IMR-90 (cell line): ENCODE measurements around the gene DAD1. TPM values are rescaled to one million over a fixed set of nuclear protein-coding genes. Genes with fewer than 3 reads are reported as not detected.

Source experiments
- ATAC-seq: fragments of 200-7000 bp; cut with Tn5 transposase; 2 replicates; pipeline ENCODE4 v1.9.1; 2020; ENCODE audit warnings: low read depth, mild to moderate bottlenecking, moderate library complexity
- BruUV-seq: library from RNA; stranded (reverse); fragments of 400-500 nt; replicated peaks from 2 replicates; lab custom pipeline; 2021; lab: Mats Ljungman, UMichigan
- CTCF ChIA-PET: fragments of 300-600 bp; formaldehyde crosslinking; extraction: SDS; loops from one replicate; lab custom pipeline; 2021; ENCODE audit warnings: antibody characterized with exemption; lab: Yijun Ruan, JAX
- POLR2A ChIA-PET: fragments of 300-600 bp; sonication (Branson Sonifier 250); formaldehyde crosslinking; loops from one replicate; lab custom pipeline; 2022; ENCODE audit warnings: antibody characterized with exemption; ENCODE audit not compliant: unreplicated experiment; lab: Charles Lee
- DNase-seq: peaks from one replicate; pipeline ENCODE4 v3.0.0; 2013
- H2AFZ ChIP-seq: replicated peaks from 2 replicates; pipeline ENCODE3; 2013; ENCODE audit warnings: low read length, mild to moderate bottlenecking; ENCODE audit not compliant: poor library complexity
- H2AK5ac ChIP-seq: 2 replicates; pipeline ENCODE4 v1.6.1; 2013; ENCODE audit warnings: low read depth, low read length, inconsistent platforms
- H2AK9ac ChIP-seq: replicated peaks from 2 replicates; pipeline ENCODE3; 2013; ENCODE audit warnings: mild to moderate bottlenecking, low read depth, low read length, moderate library complexity; ENCODE audit not compliant: poor library complexity
- H2BK120ac ChIP-seq: 2 replicates; pipeline ENCODE4 v1.6.1; 2013; ENCODE audit warnings: low read depth, low read length, inconsistent platforms
- H2BK15ac ChIP-seq: 3 replicates; pipeline ENCODE4 v1.6.1; 2013; ENCODE audit warnings: low read depth, low read length, inconsistent platforms
- H2BK20ac ChIP-seq: 2 replicates; pipeline ENCODE4 v1.6.1; 2013; ENCODE audit warnings: low read depth, mild to moderate bottlenecking, inconsistent platforms, low read length, moderate library complexity
- H2BK5ac ChIP-seq: 2 replicates; pipeline ENCODE4 v1.6.1; 2013; ENCODE audit warnings: mild to moderate bottlenecking, low read depth, low read length, inconsistent platforms; ENCODE audit not compliant: poor library complexity, severe bottlenecking
- H3K14ac ChIP-seq: replicated peaks from 2 replicates; pipeline ENCODE4 v1.6.1; 2013; ENCODE audit warnings: low read depth, low read length, inconsistent platforms
- H3K18ac ChIP-seq: 2 replicates; pipeline ENCODE4 v1.6.1; 2013; ENCODE audit warnings: low read depth, low read length, control low read depth
- H3K23ac ChIP-seq: 2 replicates; pipeline ENCODE4 v1.6.1; 2013; ENCODE audit warnings: low read depth, low read length, inconsistent platforms
- H3K27ac ChIP-seq: 2 replicates; pipeline ENCODE4 v1.5.1; 2013; ENCODE audit warnings: mild to moderate bottlenecking, control low read depth, low read length; ENCODE audit not compliant: insufficient read depth
- H3K27me3 ChIP-seq: 2 replicates; pipeline ENCODE4 v1.6.1; 2013; ENCODE audit warnings: low read length; ENCODE audit not compliant: control insufficient read depth, insufficient read depth
- H3K36me3 ChIP-seq: 2 replicates; pipeline ENCODE4 v1.6.1; 2013; ENCODE audit warnings: low read length, mixed read lengths; ENCODE audit not compliant: control insufficient read depth, insufficient read depth
- H3K4ac ChIP-seq: 2 replicates; pipeline ENCODE4 v1.6.1; 2013; ENCODE audit warnings: low read depth, low read length, inconsistent platforms
- H3K4me1 ChIP-seq: 2 replicates; pipeline ENCODE4 v1.6.1; 2013; ENCODE audit warnings: low read length, mixed read lengths; ENCODE audit not compliant: control insufficient read depth, insufficient read depth
- H3K4me2 ChIP-seq: 2 replicates; pipeline ENCODE4 v1.6.1; 2013; ENCODE audit warnings: low read depth, mild to moderate bottlenecking, control low read depth, low read length, moderate library complexity
- H3K4me3 ChIP-seq: 2 replicates; pipeline ENCODE4 v1.5.1; 2013; ENCODE audit warnings: low read depth, mild to moderate bottlenecking, control low read depth, low read length, moderate library complexity; ENCODE audit not compliant: insufficient read depth
- H3K56ac ChIP-seq: 2 replicates; pipeline ENCODE4 v1.6.1; 2013; ENCODE audit warnings: low read length, inconsistent platforms; ENCODE audit not compliant: insufficient read depth; ENCODE audit errors: extremely low read depth
- H3K79me1 ChIP-seq, 2 experiments: 2 replicates each; pipeline ENCODE4 v1.6.1; 2013; ENCODE audit warnings: low read length in 2 of 2, inconsistent platforms in 1 of 2, low read depth in 1 of 2
- H3K9ac ChIP-seq: 2 replicates; pipeline ENCODE4 v1.6.1; 2013; ENCODE audit warnings: low read depth, low read length, control low read depth
- H3K9me1 ChIP-seq: 2 replicates; pipeline ENCODE4 v1.6.1; 2013; ENCODE audit warnings: low read length, inconsistent platforms; ENCODE audit not compliant: insufficient read depth
- H3K9me3 ChIP-seq: 2 replicates; pipeline ENCODE4 v1.6.1; 2013; ENCODE audit warnings: low read length; ENCODE audit not compliant: control insufficient read depth, insufficient read depth
- H4K20me1 ChIP-seq: 2 replicates; pipeline ENCODE4 v1.6.1; 2013; ENCODE audit warnings: low read length, inconsistent platforms; ENCODE audit not compliant: insufficient read depth
- H4K5ac ChIP-seq: 2 replicates; pipeline ENCODE4 v1.6.1; 2013; ENCODE audit warnings: mild to moderate bottlenecking, low read depth, low read length, control low read depth
- H4K8ac ChIP-seq, 2 experiments: 2 replicates each; pipeline ENCODE4 v1.6.1; 2013; ENCODE audit warnings: low read depth in 2 of 2, low read length in 2 of 2, control low read depth in 1 of 2, inconsistent platforms in 1 of 2
- H4K91ac ChIP-seq: 2 replicates; pipeline ENCODE4 v1.6.1; 2013; ENCODE audit warnings: low read depth, low read length, inconsistent platforms; ENCODE audit not compliant: insufficient read depth
- BHLHE40 ChIP-seq: fragments of 150-350 bp; IDR thresholded peaks from 2 replicates; pipeline ENCODE4 v1.6.1; 2016; ENCODE audit warnings: mild to moderate bottlenecking, low read depth, low read length
- CEBPB ChIP-seq: IDR thresholded peaks from 2 replicates; pipeline ENCODE4 v1.6.1; 2012; ENCODE audit warnings: low read depth, low read length, improper control_type of control experiment
- CHD1 ChIP-seq: IDR thresholded peaks from 2 replicates; pipeline ENCODE4 v1.6.1; 2012; ENCODE audit warnings: low read depth, low read length, improper control_type of control experiment
- CTCF ChIP-seq: conservative IDR thresholded peaks from 2 replicates; pipeline ENCODE4 v1.5.1; 2012; ENCODE audit warnings: mild to moderate bottlenecking, low read depth, low read length, improper control_type of control experiment
- MAFK ChIP-seq: IDR thresholded peaks from 2 replicates; pipeline ENCODE4 v1.6.1; 2012; ENCODE audit warnings: low read depth, low read length, improper control_type of control experiment
- MAZ ChIP-seq: IDR thresholded peaks from 2 replicates; pipeline ENCODE4 v1.6.1; 2012; ENCODE audit warnings: low read depth, mild to moderate bottlenecking, low read length, improper control_type of control experiment, moderate library complexity, borderline replicate concordance
- NFE2L2 ChIP-seq: fragments of 150-350 bp; IDR thresholded peaks from 2 replicates; pipeline ENCODE4 v1.6.1; 2016; ENCODE audit warnings: low read depth, mild to moderate bottlenecking, low read length
- POLR2A ChIP-seq: IDR thresholded peaks from 2 replicates; pipeline ENCODE4 v1.6.1; 2012; ENCODE audit warnings: mild to moderate bottlenecking, low read depth, low read length
- RCOR1 ChIP-seq: IDR thresholded peaks from 2 replicates; pipeline ENCODE4 v1.6.1; 2012; ENCODE audit warnings: mild to moderate bottlenecking, low read length, improper control_type of control experiment; ENCODE audit not compliant: insufficient replicate concordance
- SMC3 ChIP-seq: fragments of 150-350 bp; IDR thresholded peaks from 2 replicates; pipeline ENCODE4 v1.6.1; 2016; ENCODE audit warnings: low read depth, mild to moderate bottlenecking, antibody characterized with exemption, low read length, moderate library complexity
- USF2 ChIP-seq: fragments of 150-350 bp; IDR thresholded peaks from 2 replicates; pipeline ENCODE4 v1.6.1; 2017; ENCODE audit warnings: mild to moderate bottlenecking, antibody characterized with exemption, low read length, low read depth
- WGBS, 2 experiments: methylation state at CpG; one replicate each; pipeline versions ENCODE4 v1.1.5 to v1.1.7; 2013; ENCODE audit warnings: missing lambda C conversion rate in 2 of 2; ENCODE audit not compliant: insufficient read length in 1 of 2; ENCODE audit errors: extremely low coverage in 2 of 2; 5-methylcytosine and 5-hydroxymethylcytosine counted together
- dilution Hi-C: fragments of 300-500 bp; cut with HindIII; formaldehyde crosslinking; loops from one replicate; pipeline ENCODE4 v1.14.3; 2018; ENCODE audit warnings: low sequenced_read_pairs; ENCODE audit not compliant: unreplicated experiment
- in situ Hi-C: fragments of 300-500 bp; cut with MboI; formaldehyde crosslinking; loops from 3 replicates; pipeline ENCODE4 v1.14.3; 2019; ENCODE audit warnings: low sequenced_read_pairs, inconsistent platforms, mixed read lengths
- intact Hi-C: fragments of 100-400 bp; cut with micrococcal nuclease; formaldehyde crosslinking; loops from 2 replicates; pipeline ENCODE4 v1.10.0; 2022
- polyA plus RNA-seq, 3 experiments: library from polyadenylated mRNA; depleted of rRNA; stranded (reverse); fragments of >200 nt; gene quantifications; 2 replicates each; pipeline ENCODE4 v1.2.3, GENCODE V29; 2012; ENCODE audit warnings: low replicate concordance in 1 of 3
- total RNA-seq: library from RNA; depleted of rRNA; stranded (reverse); fragments of >200 nt; gene quantifications from 2 replicates; pipeline ENCODE4 v1.2.3, GENCODE V29; 2012

The DAD1 gene
- total and polyA plus RNA-seq, 2 of the 4 experiments (the other 2 are of a cell fraction), result 396 to 496 TPM

- CTCF ChIA-PET, result interaction anchor here (0.6 kb wide), 2 partner anchors 91 to 258 kb away, joined by 3 read pairs; no protein-coding TSS in a partner anchor
- H3K23ac ChIP-seq, result no peak overlapping the region
- no peak overlapping the region for H3K14ac ChIP-seq
- H3K79me1 ChIP-seq, result peaks cover 17 to 29% of the 10 kb centered on the region in 2 experiments
- H4K5ac ChIP-seq, result no peak overlapping the region
- H3K9me3 ChIP-seq, result no peaks in the 10 kb centered on the region
- no peak overlapping the region for H4K91ac ChIP-seq
- no peak for DNase-seq
- H3K36me3 ChIP-seq, result peaks cover 18% of the 10 kb centered on the region
- no peak overlapping the region for H2BK15ac ChIP-seq
- WGBS, 2 experiments, result no CpG with 5 or more reads among the region's 3 CpGs
- H3K27ac ChIP-seq, result no peak overlapping the region
- no peak overlapping the region for H2BK5ac ChIP-seq
- ATAC-seq, result no peak
- H3K4me3 ChIP-seq, result no peak overlapping the region
- no peak overlapping the region for H3K4me2 ChIP-seq
- no peak overlapping the region for H2AFZ ChIP-seq
- POLR2A ChIA-PET, result interaction anchor here (0.6 kb wide), 1 partner anchor 180 kb away, joined by 4 read pairs; no protein-coding TSS in a partner anchor
- dilution Hi-C loops, result no loop called here
- no peaks in the 10 kb centered on the region for H3K27me3 ChIP-seq
- H3K56ac ChIP-seq, result no peak overlapping the region
- no peaks in the 10 kb centered on the region for H3K9me1 ChIP-seq
- H3K4me1 ChIP-seq, result peaks cover 2% of the 10 kb centered on the region
- H4K20me1 ChIP-seq, result peaks cover 8% of the 10 kb centered on the region
- H2BK120ac ChIP-seq, result no peak overlapping the region
- no peak overlapping the region for H2AK9ac ChIP-seq
- H3K4ac ChIP-seq, result no peak overlapping the region
- no peak overlapping the region for H4K8ac ChIP-seq
- H3K9ac ChIP-seq, result no peak overlapping the region
- H2AK5ac ChIP-seq, result no peak overlapping the region
- BruUV-seq, result no TSS peak
- H2BK20ac ChIP-seq, result no peak overlapping the region
- no peak overlapping the region for H3K18ac ChIP-seq
- in situ Hi-C loops, result loop anchor here (5.0 kb wide), 1 partner anchor 292 kb away; no protein-coding TSS in a partner anchor
- TF ChIP-seq USF2 (no peak), CTCF (no peak), POLR2A (no peak), MAFK (no peak), MAZ (no peak), RCOR1 (no peak), BHLHE40 (no peak), NFE2L2 (no peak), SMC3 (no peak), CHD1 (no peak), CEBPB (no peak)
- intact Hi-C loops, result loop anchor here (2.0 kb wide), 1 partner anchor 491 kb away; the partner anchor contains the start of gene CDH24
Observed at GRCh38 chr14:22565391-22565945, 23.6 kb downstream of the DAD1 start.
